Neural progenitor cell (in vitro differentiated cells): Measurements from ENCODE around the gene CCDC136. TPM values are rescaled to one million over a fixed set of nuclear protein-coding genes. Genes with fewer than 3 reads are reported as not detected.

Experiments used
- DNase-seq: peaks from one replicate; pipeline ENCODE4 v3.0.0-alpha.2; 2016; ENCODE audit warnings: low spot score
- H2AFZ ChIP-seq: fragments of 200-600 bp; sonication (generic); replicated peaks from 2 replicates; pipeline ENCODE4 v1.6.1; 2016; ENCODE audit warnings: antibody characterized with exemption
- H3F3A ChIP-seq: fragments of 200-600 bp; sonication (generic); 2 replicates; pipeline ENCODE4 v1.6.1; 2016; ENCODE audit warnings: antibody characterized with exemption, low read depth
- H3K27ac ChIP-seq: fragments of 200-600 bp; sonication (generic); 2 replicates; pipeline ENCODE4 v1.5.1; 2016; ENCODE audit warnings: mild to moderate bottlenecking
- H3K27me3 ChIP-seq: fragments of 200-600 bp; sonication (generic); 2 replicates; pipeline ENCODE4 v1.6.1; 2016; ENCODE audit warnings: mild to moderate bottlenecking, moderate library complexity
- H3K36me3 ChIP-seq: fragments of 200-600 bp; sonication (generic); 2 replicates; pipeline ENCODE4 v1.5.1; 2016
- H3K4me1 ChIP-seq: fragments of 200-600 bp; sonication (generic); 2 replicates; pipeline ENCODE4 v1.6.1; 2016; ENCODE audit warnings: mixed run types
- H3K4me2 ChIP-seq: fragments of 200-600 bp; sonication (generic); 2 replicates; pipeline ENCODE4 v1.6.1; 2016
- H3K4me3 ChIP-seq: fragments of 200-600 bp; sonication (generic); 2 replicates; pipeline ENCODE4 v1.5.1; 2016
- H3K79me2 ChIP-seq: fragments of 200-600 bp; sonication (generic); 2 replicates; pipeline ENCODE4 v1.6.1; 2016; ENCODE audit warnings: low read depth
- H3K9ac ChIP-seq: fragments of 200-600 bp; sonication (generic); 2 replicates; pipeline ENCODE4 v1.6.1; 2016
- H3K9me3 ChIP-seq: fragments of 200-600 bp; sonication (generic); 2 replicates; pipeline ENCODE4 v1.5.1; 2016; ENCODE audit warnings: low read depth
- H4K20me1 ChIP-seq: fragments of 200-600 bp; sonication (generic); 2 replicates; pipeline ENCODE4 v1.6.1; 2016; ENCODE audit warnings: low read depth
- H3K27ac Mint-ChIP-seq: 3 replicates; pipeline ENCODE4 v1.8.0; 2021; ENCODE audit warnings: mixed read lengths
- H3K27me3 Mint-ChIP-seq: 2 replicates; pipeline ENCODE4 v1.8.0; 2022; ENCODE audit warnings: low read depth, mild to moderate bottlenecking, inconsistent platforms, moderate library complexity, mixed read lengths; ENCODE audit not compliant: insufficient read depth
- H3K36me3 Mint-ChIP-seq: 3 replicates; pipeline ENCODE4 v1.8.0; 2021; ENCODE audit warnings: mixed read lengths
- H3K4me1 Mint-ChIP-seq: 3 replicates; pipeline ENCODE4 v1.8.0; 2021; ENCODE audit warnings: mixed read lengths
- H3K4me3 Mint-ChIP-seq: 3 replicates; pipeline ENCODE4 v1.8.0; 2021; ENCODE audit warnings: mild to moderate bottlenecking, moderate library complexity, mixed read lengths
- H3K9me3 Mint-ChIP-seq: 3 replicates; pipeline ENCODE4 v1.8.0; 2020; ENCODE audit warnings: mixed read lengths
- EZH2 ChIP-seq: fragments of 200-600 bp; sonication (generic); IDR thresholded peaks from 2 replicates; pipeline ENCODE4 v1.6.1; 2017; ENCODE audit warnings: antibody characterized with exemption, mild to moderate bottlenecking, moderate library complexity
- EZH2phosphoT487 ChIP-seq: fragments of 200-600 bp; sonication (generic); IDR thresholded peaks from 2 replicates; pipeline ENCODE4 v1.6.1; 2017; ENCODE audit warnings: antibody characterized with exemption
- total RNA-seq: library from RNA; depleted of rRNA; stranded (reverse); fragments of >200 nt; gene quantifications from 2 replicates; pipeline ENCODE4 v1.2.3, GENCODE V29; 2015; ENCODE audit warnings: low replicate concordance
- TF ChIP-seq, protein P1 (sequence below): fragments of 200-600 bp; sonication (generic); IDR thresholded peaks from 2 replicates; pipeline ENCODE4 v1.5.1; 2017; ENCODE audit warnings: antibody characterized with exemption, mild to moderate bottlenecking

Gene CCDC136
- total RNA-seq, 1 donor from 2014 or later = 93.6 TPM

DNA sequence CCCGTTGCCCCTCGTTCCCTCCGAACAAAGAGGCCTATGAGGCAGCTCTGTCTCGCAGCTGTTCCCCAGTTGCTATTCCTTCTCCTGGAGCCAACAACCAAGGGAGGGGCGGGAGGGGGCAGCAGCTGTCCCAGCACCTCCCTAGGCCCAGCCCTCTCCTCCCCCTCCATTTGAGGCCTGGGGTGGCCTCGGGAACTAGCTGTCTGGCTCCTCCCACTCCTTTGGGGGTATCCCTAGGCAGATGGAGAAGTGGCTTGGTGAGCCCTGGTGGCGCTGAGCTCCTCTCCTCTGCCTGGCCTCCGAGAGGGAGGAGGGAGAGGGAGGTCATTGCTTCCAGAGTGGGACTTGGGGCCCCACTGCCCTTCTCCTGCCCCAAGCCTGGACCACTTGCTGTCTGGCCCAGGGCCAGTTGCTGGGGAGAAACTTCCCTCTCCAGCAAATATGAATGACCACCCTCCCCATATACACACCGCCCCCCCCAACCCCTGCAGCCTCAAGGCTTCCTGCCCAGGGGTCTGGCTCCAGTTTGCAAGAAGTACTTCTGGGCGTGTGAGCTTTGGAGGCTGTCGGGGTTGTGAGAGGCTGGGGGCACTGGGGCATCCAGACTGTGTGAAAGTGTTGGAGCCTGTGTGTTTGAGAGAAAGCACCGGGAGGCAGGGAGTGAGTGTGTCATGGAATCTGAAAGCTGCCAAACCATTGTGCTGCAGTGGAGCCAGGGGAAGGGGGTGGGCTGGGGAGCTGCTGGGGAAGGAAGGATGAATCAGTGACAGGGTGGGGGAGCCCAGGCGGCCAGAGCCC is 41.6 kb downstream of the CCDC136 start:
- Histone ChIP-seq H3K4me1 (peaks cover 49% of the 10 kb centered on the region), H4K20me1 (no peaks in the 10 kb centered on the region), H3K27me3 (peaks cover 19% of the 10 kb centered on the region), H3K79me2 (no peaks in the 10 kb centered on the region), H3K4me2 (peak overlapping the region; percentile 83), H3K9me3 (no peaks in the 10 kb centered on the region), H3K36me3 (no peaks in the 10 kb centered on the region), H3K9ac (no peak overlapping the region), H3K4me3 (peak overlapping the region; percentile 53), H2AFZ (no peak overlapping the region), H3K27ac (peak overlapping the region; percentile 77), H3F3A (peaks cover 45% of the 10 kb centered on the region)
- Mint-ChIP-seq H3K27me3 (peaks cover 21% of the 10 kb centered on the region), H3K4me3 (peak overlapping the region; percentile 72), H3K36me3 (no peaks in the 10 kb centered on the region), H3K4me1 (peaks cover 41% of the 10 kb centered on the region), H3K9me3 (no peaks in the 10 kb centered on the region), H3K27ac (peak overlapping the region; percentile 96)
- DNase-seq = peak; percentile 69
- TF ChIP-seq EZH2phosphoT487 (no peak), EZH2 (no peak)
- TF ChIP-seq, protein P1, sequence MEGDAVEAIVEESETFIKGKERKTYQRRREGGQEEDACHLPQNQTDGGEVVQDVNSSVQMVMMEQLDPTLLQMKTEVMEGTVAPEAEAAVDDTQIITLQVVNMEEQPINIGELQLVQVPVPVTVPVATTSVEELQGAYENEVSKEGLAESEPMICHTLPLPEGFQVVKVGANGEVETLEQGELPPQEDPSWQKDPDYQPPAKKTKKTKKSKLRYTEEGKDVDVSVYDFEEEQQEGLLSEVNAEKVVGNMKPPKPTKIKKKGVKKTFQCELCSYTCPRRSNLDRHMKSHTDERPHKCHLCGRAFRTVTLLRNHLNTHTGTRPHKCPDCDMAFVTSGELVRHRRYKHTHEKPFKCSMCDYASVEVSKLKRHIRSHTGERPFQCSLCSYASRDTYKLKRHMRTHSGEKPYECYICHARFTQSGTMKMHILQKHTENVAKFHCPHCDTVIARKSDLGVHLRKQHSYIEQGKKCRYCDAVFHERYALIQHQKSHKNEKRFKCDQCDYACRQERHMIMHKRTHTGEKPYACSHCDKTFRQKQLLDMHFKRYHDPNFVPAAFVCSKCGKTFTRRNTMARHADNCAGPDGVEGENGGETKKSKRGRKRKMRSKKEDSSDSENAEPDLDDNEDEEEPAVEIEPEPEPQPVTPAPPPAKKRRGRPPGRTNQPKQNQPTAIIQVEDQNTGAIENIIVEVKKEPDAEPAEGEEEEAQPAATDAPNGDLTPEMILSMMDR = no peak

DNA sequence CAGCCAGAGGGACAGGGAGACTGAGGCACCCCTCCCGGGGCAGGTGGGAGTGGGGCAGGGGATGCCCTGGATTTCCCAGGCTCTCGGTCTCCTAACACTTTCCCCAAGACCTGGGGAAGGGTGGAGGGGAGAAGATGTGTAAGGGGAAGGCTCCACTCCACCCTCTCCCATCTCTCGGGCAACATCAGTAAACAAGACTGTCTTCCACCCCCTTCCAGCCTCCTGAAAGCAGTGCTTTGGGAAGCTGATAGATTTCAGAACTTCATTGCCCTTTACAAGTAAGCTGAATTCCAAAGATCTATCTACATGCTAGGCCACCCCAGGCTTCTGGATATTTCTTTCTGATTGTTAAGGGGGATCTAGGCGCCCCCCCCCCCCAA is 42.2 kb downstream of the CCDC136 start:
- H3F3A ChIP-seq = peaks cover 41% of the 10 kb centered on the region
- H3K79me2 ChIP-seq = no peaks in the 10 kb centered on the region
- peak; percentile 12 for DNase-seq
- H2AFZ ChIP-seq = no peak overlapping the region
- H3K27me3 ChIP-seq = peaks cover 19% of the 10 kb centered on the region
- H3K27ac Mint-ChIP-seq = peak overlapping the region; percentile 96
- peaks cover 37% of the 10 kb centered on the region for H3K4me1 Mint-ChIP-seq
- H4K20me1 ChIP-seq = no peaks in the 10 kb centered on the region
- H3K9me3 ChIP-seq = no peaks in the 10 kb centered on the region
- H3K4me3 ChIP-seq = peak overlapping the region; percentile 53
- H3K27ac ChIP-seq = no peak overlapping the region
- peak overlapping the region; percentile 83 for H3K4me2 ChIP-seq
- peaks cover 45% of the 10 kb centered on the region for H3K4me1 ChIP-seq
- H3K36me3 Mint-ChIP-seq = no peaks in the 10 kb centered on the region
- H3K9ac ChIP-seq = no peak overlapping the region
- no peaks in the 10 kb centered on the region for H3K36me3 ChIP-seq
- no peaks in the 10 kb centered on the region for H3K9me3 Mint-ChIP-seq
- peaks cover 18% of the 10 kb centered on the region for H3K27me3 Mint-ChIP-seq
- peak overlapping the region; percentile 48 for H3K4me3 Mint-ChIP-seq
- TF ChIP-seq, protein P1 = no peak
- no peak for TF ChIP-seq EZH2phosphoT487
- no peak for TF ChIP-seq EZH2

DNA sequence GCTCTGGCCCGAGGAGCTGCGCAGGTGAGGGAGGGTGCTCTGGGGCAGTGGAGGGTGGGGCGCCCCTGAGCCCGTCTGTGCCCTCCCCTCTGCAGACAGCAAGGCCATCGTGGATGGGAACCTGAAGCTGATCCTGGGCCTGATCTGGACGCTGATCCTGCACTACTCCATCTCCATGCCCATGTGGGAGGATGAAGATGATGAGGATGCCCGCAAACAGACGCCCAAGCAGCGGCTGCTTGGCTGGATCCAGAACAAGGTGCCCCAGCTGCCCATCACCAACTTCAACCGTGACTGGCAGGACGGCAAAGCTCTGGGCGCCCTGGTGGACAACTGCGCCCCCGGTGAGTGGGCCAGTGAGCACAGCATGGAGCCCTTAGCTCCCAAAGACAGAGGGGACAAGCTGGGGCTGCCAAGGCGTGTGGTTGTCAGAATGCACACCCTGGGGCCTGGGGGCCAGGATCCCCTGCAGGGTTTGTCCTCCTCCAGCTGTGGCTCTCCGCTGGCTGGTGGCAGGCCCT is 43.5 kb downstream of the CCDC136 start:
- H3K4me1 ChIP-seq = peaks cover 38% of the 10 kb centered on the region
- Mint-ChIP-seq H3K4me3 (no peak overlapping the region), H3K27ac (no peak overlapping the region), H3K4me1 (peaks cover 34% of the 10 kb centered on the region), H3K27me3 (peaks cover 12% of the 10 kb centered on the region), H3K9me3 (no peaks in the 10 kb centered on the region), H3K36me3 (no peaks in the 10 kb centered on the region)
- TF ChIP-seq EZH2phosphoT487 (no peak), EZH2 (no peak)
- TF ChIP-seq, protein P1 = no peak
- H3K36me3 ChIP-seq = no peaks in the 10 kb centered on the region
- peaks cover 41% of the 10 kb centered on the region for H3F3A ChIP-seq
- no peak overlapping the region for H3K27ac ChIP-seq
- no peaks in the 10 kb centered on the region for H4K20me1 ChIP-seq
- no peak overlapping the region for H3K9ac ChIP-seq
- no peak overlapping the region for H3K4me3 ChIP-seq
- H2AFZ ChIP-seq = no peak overlapping the region
- H3K4me2 ChIP-seq = no peak overlapping the region
- no peaks in the 10 kb centered on the region for H3K79me2 ChIP-seq
- DNase-seq = no peak
- peaks cover 10% of the 10 kb centered on the region for H3K27me3 ChIP-seq
- H3K9me3 ChIP-seq = no peaks in the 10 kb centered on the region
